DOHH2 (cell line): ENCODE measurements around the gene CCN5.

Experiments used
- CTCF ChIP-seq: fragments of 200-600 bp; sonication (generic); IDR thresholded peaks from one replicate; pipeline ENCODE4 v1.5.1; 2014; ENCODE audit warnings: antibody characterized with exemption, mild to moderate bottlenecking, low read depth, low read length; ENCODE audit not compliant: poor library complexity, severe bottlenecking
- EZH2phosphoT487 ChIP-seq: fragments of 200-600 bp; sonication (generic); IDR thresholded peaks from 2 replicates; pipeline ENCODE4 v1.6.1; 2017; ENCODE audit warnings: borderline replicate concordance, mild to moderate bottlenecking, antibody characterized with exemption, low read length, moderate library complexity, mixed read lengths

GRCh38 chr20:44736170-44737021, 21.2 kb downstream of the CCN5 start:
- TF ChIP-seq CTCF (no peak), EZH2phosphoT487 (no peak)
